B cell (primary cell): ENCODE measurements around the gene ANKDD1B. TPM values are rescaled to one million over a fixed set of nuclear protein-coding genes. Genes with fewer than 3 reads are reported as not detected.

Source experiments
- ATAC-seq: fragments of 200-7000 bp; cut with Tn5 transposase; one replicate; pipeline ENCODE4 v1.10.0; 2021; ENCODE audit warnings: low read depth, mild to moderate bottlenecking, moderate number of reproducible peaks, moderate library complexity
- CTCF ChIA-PET: fragments of 350-600 bp; sonication (Branson Sonifier 250); formaldehyde crosslinking; loops from one replicate; lab custom pipeline; 2021; ENCODE audit warnings: antibody characterized with exemption, inconsistent platforms; lab: Charles Lee
- POLR2A ChIA-PET: fragments of 350-600 bp; sonication (Branson Sonifier 250); formaldehyde crosslinking; loops from one replicate; lab custom pipeline; 2021; ENCODE audit warnings: antibody characterized with exemption; lab: Charles Lee
- DNase-seq: peaks from one replicate; pipeline ENCODE4 v3.0.0; 2013
- H2AFZ ChIP-seq: 2 replicates; pipeline ENCODE4 v1.6.1; 2012; ENCODE audit warnings: mild to moderate bottlenecking, low read depth, low read length; ENCODE audit not compliant: insufficient read depth, poor library complexity, severe bottlenecking
- H3K27ac ChIP-seq, 2 donors: 1 replicate in 1 of 2; 2 replicates in 1 of 2; pipeline ENCODE4 v1.5.1; 2012 to 2013; ENCODE audit warnings: low read length in 2 of 2, mild to moderate bottlenecking in 2 of 2, moderate library complexity in 1 of 2
- H3K27me3 ChIP-seq, 4 experiments: fragments of 200-600 bp in 1 of 4; sonication (generic) in 1 of 4; replicated peaks in 1 of 4; 1 replicate in 2 of 4; 2 replicates in 2 of 4; pipeline versions ENCODE4 v1.6.1 to v1.7.0; 2013 to 2016; ENCODE audit warnings: low read length in 3 of 4, mild to moderate bottlenecking in 2 of 4, mixed read lengths in 1 of 4, moderate library complexity in 1 of 4; ENCODE audit not compliant: insufficient read depth in 4 of 4, control insufficient read depth in 3 of 4; ENCODE audit errors: control extremely low read depth in 1 of 4
- H3K36me3 ChIP-seq, 2 experiments: replicated peaks in 1 of 2; 1 replicate in 1 of 2; 2 replicates in 1 of 2; pipeline versions ENCODE4 v1.6.1 to v1.7.1; 2013; ENCODE audit warnings: low read length in 1 of 2; ENCODE audit not compliant: insufficient read depth in 2 of 2, control insufficient read depth in 1 of 2; ENCODE audit errors: control extremely low read depth in 1 of 2, extremely low read depth in 1 of 2
- H3K4me1 ChIP-seq, 2 donors: fragments of 200-600 bp in 1 of 2; sonication (generic) in 1 of 2; 1 replicate in 1 of 2; 2 replicates in 1 of 2; pipeline versions ENCODE4 v1.5.1 to v1.6.1; 2013 to 2017; ENCODE audit warnings: low read length in 2 of 2; ENCODE audit not compliant: control insufficient read depth in 2 of 2, insufficient read depth in 2 of 2
- H3K4me2 ChIP-seq: replicated peaks from 2 replicates; pipeline ENCODE3; 2012; ENCODE audit warnings: mild to moderate bottlenecking, low read depth, low read length; ENCODE audit not compliant: poor library complexity, severe bottlenecking
- H3K4me3 ChIP-seq, 5 experiments: fragments of 200-600 bp in 1 of 5; sonication (generic) in 1 of 5; 1 replicate in 3 of 5; 2 replicates in 2 of 5; pipeline versions ENCODE4 v1.5.1 to v1.7.0; 2011 to 2016; ENCODE audit warnings: low read length in 4 of 5, mild to moderate bottlenecking in 4 of 5, low read depth in 2 of 5, control low read depth in 1 of 5, moderate library complexity in 1 of 5; ENCODE audit not compliant: insufficient read depth in 1 of 5; ENCODE audit errors: control extremely low read depth in 1 of 5, extremely low read depth in 1 of 5
- H3K79me2 ChIP-seq: fragments of 200-600 bp; sonication (generic); one replicate; pipeline ENCODE4 v1.6.0; 2016; ENCODE audit warnings: low read length; ENCODE audit not compliant: control insufficient read depth, insufficient read depth
- H3K9ac ChIP-seq: fragments of 200-600 bp; sonication (generic); 2 replicates; pipeline ENCODE4 v1.6.1; 2017; ENCODE audit warnings: mild to moderate bottlenecking, low read length, moderate library complexity
- H3K9me3 ChIP-seq, 3 donors: one replicate each; pipeline versions ENCODE4 v1.6.1 to v1.7.1; 2013; ENCODE audit warnings: low read length in 2 of 3; ENCODE audit not compliant: control insufficient read depth in 2 of 3, insufficient read depth in 1 of 3; ENCODE audit errors: control extremely low read depth in 1 of 3
- H4K20me1 ChIP-seq: 2 replicates; pipeline ENCODE4 v1.6.0; 2012; ENCODE audit warnings: mild to moderate bottlenecking, low read length; ENCODE audit not compliant: insufficient read depth, control insufficient read depth, poor library complexity, severe bottlenecking
- H3K27ac Mint-ChIP-seq: one replicate; pipeline ENCODE4 v1.8.0; 2021; ENCODE audit warnings: mixed read lengths
- H3K27me3 Mint-ChIP-seq: one replicate; pipeline ENCODE4 v1.8.0; 2021; ENCODE audit warnings: mixed read lengths
- H3K4me1 Mint-ChIP-seq: one replicate; pipeline ENCODE4 v1.8.0; 2021; ENCODE audit warnings: mixed read lengths
- H3K4me3 Mint-ChIP-seq: one replicate; pipeline ENCODE4 v1.8.0; 2021; ENCODE audit warnings: mixed read lengths
- H3K9me3 Mint-ChIP-seq: one replicate; pipeline ENCODE4 v1.8.0; 2022; ENCODE audit warnings: mixed read lengths; ENCODE audit not compliant: insufficient read depth
- EZH2 ChIP-seq: IDR thresholded peaks from 2 replicates; pipeline ENCODE4 v1.6.1; 2012; ENCODE audit warnings: borderline replicate concordance, low read depth, mild to moderate bottlenecking, moderate library complexity, low read length; ENCODE audit not compliant: insufficient read depth, poor library complexity, severe bottlenecking
- WGBS: methylation state at CpG from one replicate; pipeline ENCODE4 v1.1.5; 2013; ENCODE audit warnings: missing lambda C conversion rate; ENCODE audit not compliant: insufficient coverage; 5-methylcytosine and 5-hydroxymethylcytosine counted together
- intact Hi-C: fragments of 100-400 bp; cut with micrococcal nuclease; formaldehyde crosslinking; loops from one replicate; pipeline ENCODE4 v1.10.0; 2022
- polyA plus RNA-seq: library from polyadenylated mRNA; depleted of rRNA; stranded (reverse); fragments of >200 nt; gene quantifications from 2 replicates; pipeline ENCODE4 v1.2.3, GENCODE V29; 2012
- total RNA-seq, 2 donors: library from RNA; stranded (reverse); fragments of 120-200 nt in 1 of 2; gene quantifications; 1 replicate in 1 of 2; 2 replicates in 1 of 2; pipeline versions ENCODE4 v1.2.3 to v1.2.4, GENCODE V29; 2013 to 2022
- TF ChIP-seq, protein P1 (sequence below): fragments of 200-600 bp; IDR thresholded peaks from one replicate; pipeline ENCODE4 v1.8.0; 2022; ENCODE audit warnings: antibody characterized with exemption, mild to moderate bottlenecking

ANKDD1B gene
- total and polyA plus RNA-seq, 2 donors (not counting 1 experiment from before 2014, with no cell fraction given) = 0.30 to 1.1 TPM

GRCh38 chr5:75711151-75711550 lies 99.9 kb downstream of the ANKDD1B start:
- H3K9me3 ChIP-seq = no peaks in the 10 kb centered on the region
- peaks cover 9 to 18% of the 10 kb centered on the region in 2 experiments for H3K36me3 ChIP-seq
- H3K27ac ChIP-seq = no peak overlapping the region
- H2AFZ ChIP-seq = no peak overlapping the region
- Mint-ChIP-seq H3K4me3 (no peak overlapping the region), H3K27ac (no peak overlapping the region), H3K27me3 (no peaks in the 10 kb centered on the region), H3K4me1 (peaks cover 21% of the 10 kb centered on the region), H3K9me3 (no peaks in the 10 kb centered on the region)
- H3K4me3 ChIP-seq = no peak overlapping the region
- TF ChIP-seq EZH2 = no peak
- TF ChIP-seq, protein P1, sequence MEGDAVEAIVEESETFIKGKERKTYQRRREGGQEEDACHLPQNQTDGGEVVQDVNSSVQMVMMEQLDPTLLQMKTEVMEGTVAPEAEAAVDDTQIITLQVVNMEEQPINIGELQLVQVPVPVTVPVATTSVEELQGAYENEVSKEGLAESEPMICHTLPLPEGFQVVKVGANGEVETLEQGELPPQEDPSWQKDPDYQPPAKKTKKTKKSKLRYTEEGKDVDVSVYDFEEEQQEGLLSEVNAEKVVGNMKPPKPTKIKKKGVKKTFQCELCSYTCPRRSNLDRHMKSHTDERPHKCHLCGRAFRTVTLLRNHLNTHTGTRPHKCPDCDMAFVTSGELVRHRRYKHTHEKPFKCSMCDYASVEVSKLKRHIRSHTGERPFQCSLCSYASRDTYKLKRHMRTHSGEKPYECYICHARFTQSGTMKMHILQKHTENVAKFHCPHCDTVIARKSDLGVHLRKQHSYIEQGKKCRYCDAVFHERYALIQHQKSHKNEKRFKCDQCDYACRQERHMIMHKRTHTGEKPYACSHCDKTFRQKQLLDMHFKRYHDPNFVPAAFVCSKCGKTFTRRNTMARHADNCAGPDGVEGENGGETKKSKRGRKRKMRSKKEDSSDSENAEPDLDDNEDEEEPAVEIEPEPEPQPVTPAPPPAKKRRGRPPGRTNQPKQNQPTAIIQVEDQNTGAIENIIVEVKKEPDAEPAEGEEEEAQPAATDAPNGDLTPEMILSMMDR = no peak
- H3K9ac ChIP-seq = no peak overlapping the region
- H4K20me1 ChIP-seq = peaks cover 8% of the 10 kb centered on the region
- H3K4me1 ChIP-seq = peaks cover 6 to 7% of the 10 kb centered on the region in 2 donors
- no CpG with 5 or more reads among the region's 1 CpG for WGBS
- intact Hi-C loops = no loop called here
- H3K27me3 ChIP-seq = no peaks in the 10 kb centered on the region
- ATAC-seq = no peak
- ChIA-PET CTCF (interaction anchor here (0.9 kb wide), 1 partner anchor 464 kb away, joined by 3 read pairs; no protein-coding TSS in a partner anchor), POLR2A (no interaction called here)
- H3K79me2 ChIP-seq = peaks cover 56% of the 10 kb centered on the region
- DNase-seq = no peak
- no peak overlapping the region for H3K4me2 ChIP-seq

DNA sequence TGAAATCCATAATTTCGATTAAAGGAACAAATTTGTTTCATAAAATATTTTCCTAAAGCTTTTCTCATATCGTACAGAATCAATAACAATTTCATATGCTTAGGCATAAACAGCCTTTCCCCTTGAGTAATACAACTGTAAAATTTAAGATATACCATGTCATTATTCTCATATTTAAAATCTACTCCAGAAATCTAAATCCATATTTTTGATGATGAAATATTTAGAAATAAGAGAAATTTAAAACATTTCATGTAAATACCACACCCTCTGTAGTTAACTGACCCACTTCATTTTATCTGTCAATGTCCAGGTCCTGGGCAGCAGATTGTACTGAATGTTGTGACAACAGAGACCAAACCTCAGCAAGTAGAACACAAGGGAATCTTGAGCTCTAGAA lies 100.8 kb downstream of the ANKDD1B start:
- no CpG with 5 or more reads among the region's 2 CpGs for WGBS

More for the DNA sequence above, 100.8 kb downstream of the ANKDD1B start:
- ChIA-PET CTCF (interaction anchor here (0.9 kb wide), 1 partner anchor 463 kb away, joined by 3 read pairs; no protein-coding TSS in a partner anchor), POLR2A (no interaction called here)
- Histone ChIP-seq H3K27ac (no peak overlapping the region), H3K9me3 (no peaks in the 10 kb centered on the region), H3K4me3 (no peak overlapping the region), H3K27me3 (no peaks in the 10 kb centered on the region), H3K4me2 (no peak overlapping the region), H3K36me3 (peaks cover 6 to 15% of the 10 kb centered on the region in 2 experiments), H3K4me1 (peaks cover 12 to 13% of the 10 kb centered on the region in 2 donors), H3K9ac (no peak overlapping the region), H4K20me1 (peaks cover 13% of the 10 kb centered on the region), H3K79me2 (peaks cover 62% of the 10 kb centered on the region), H2AFZ (no peak overlapping the region)
- Mint-ChIP-seq H3K27me3 (no peaks in the 10 kb centered on the region), H3K4me1 (peaks cover 30% of the 10 kb centered on the region), H3K4me3 (no peak overlapping the region), H3K27ac (no peak overlapping the region), H3K9me3 (no peaks in the 10 kb centered on the region)
- DNase-seq = no peak
- TF ChIP-seq, protein P1 = no peak
- no peak for TF ChIP-seq EZH2
- no peak for ATAC-seq
- intact Hi-C loops = no loop called here
